ENCODE measurements around the gene HYI.
"Not testable (repeated sequence)": the region's sequence is repeated elsewhere in the genome, so short reads cannot be mapped to it uniquely, and the experiment has no call there.

The HYI gene

DNA sequence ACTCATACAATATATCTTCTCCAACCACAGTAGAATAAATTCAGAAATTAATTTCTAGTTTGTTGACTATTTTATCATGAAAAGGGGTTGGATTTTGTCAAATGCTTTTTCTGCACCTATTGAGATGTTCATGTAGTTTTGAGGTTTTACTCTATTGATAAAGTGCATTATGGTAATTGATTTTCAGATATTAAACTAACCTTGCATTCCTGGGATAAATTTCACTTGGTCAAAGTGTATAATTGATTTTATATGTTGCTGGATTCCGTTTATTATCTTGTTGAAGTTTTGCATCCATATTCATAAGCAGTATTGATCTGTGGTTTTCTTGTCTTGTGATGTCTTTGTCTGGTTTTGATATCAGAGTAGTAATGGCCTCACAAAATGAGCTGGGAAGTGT lies 34.4 kb upstream of the HYI start:
- no peak overlapping the region for H3K4me3 ChIP-seq (ENCODE audit: low read length)
- TF ChIP-seq, protein P1, sequence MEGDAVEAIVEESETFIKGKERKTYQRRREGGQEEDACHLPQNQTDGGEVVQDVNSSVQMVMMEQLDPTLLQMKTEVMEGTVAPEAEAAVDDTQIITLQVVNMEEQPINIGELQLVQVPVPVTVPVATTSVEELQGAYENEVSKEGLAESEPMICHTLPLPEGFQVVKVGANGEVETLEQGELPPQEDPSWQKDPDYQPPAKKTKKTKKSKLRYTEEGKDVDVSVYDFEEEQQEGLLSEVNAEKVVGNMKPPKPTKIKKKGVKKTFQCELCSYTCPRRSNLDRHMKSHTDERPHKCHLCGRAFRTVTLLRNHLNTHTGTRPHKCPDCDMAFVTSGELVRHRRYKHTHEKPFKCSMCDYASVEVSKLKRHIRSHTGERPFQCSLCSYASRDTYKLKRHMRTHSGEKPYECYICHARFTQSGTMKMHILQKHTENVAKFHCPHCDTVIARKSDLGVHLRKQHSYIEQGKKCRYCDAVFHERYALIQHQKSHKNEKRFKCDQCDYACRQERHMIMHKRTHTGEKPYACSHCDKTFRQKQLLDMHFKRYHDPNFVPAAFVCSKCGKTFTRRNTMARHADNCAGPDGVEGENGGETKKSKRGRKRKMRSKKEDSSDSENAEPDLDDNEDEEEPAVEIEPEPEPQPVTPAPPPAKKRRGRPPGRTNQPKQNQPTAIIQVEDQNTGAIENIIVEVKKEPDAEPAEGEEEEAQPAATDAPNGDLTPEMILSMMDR (IDR thresholded peaks at IDR 0.05; ENCODE audit: insufficient read depth, low read depth, low read length, missing control alignments), result no peak
- DNase-seq (ENCODE audit: low read depth), result no peak

DNA sequence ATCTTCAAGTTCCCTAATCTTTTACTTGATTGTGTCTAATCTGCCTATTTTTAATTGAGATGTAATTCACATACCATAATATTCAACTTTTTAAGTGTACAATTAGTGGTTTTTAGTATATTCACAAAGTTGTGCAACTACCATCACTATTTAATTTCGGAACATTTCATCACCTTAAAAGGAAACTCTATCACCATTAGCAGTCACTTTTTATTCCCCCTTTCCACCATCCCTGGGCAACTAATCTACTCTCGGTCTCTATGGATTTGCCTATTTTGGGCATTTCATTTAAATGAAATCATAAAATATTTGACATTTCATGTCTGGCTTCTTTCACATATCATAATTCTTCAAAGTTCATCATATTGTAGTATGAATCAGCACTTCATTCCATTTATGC lies 30.6 kb upstream of the HYI start:
- no peak for DNase-seq (ENCODE audit: low read depth)
- TF ChIP-seq, protein P1 (IDR thresholded peaks at IDR 0.05; ENCODE audit: insufficient read depth, low read depth, low read length, missing control alignments), result no peak
- no peak overlapping the region for H3K4me3 ChIP-seq (ENCODE audit: low read length)

DNA sequence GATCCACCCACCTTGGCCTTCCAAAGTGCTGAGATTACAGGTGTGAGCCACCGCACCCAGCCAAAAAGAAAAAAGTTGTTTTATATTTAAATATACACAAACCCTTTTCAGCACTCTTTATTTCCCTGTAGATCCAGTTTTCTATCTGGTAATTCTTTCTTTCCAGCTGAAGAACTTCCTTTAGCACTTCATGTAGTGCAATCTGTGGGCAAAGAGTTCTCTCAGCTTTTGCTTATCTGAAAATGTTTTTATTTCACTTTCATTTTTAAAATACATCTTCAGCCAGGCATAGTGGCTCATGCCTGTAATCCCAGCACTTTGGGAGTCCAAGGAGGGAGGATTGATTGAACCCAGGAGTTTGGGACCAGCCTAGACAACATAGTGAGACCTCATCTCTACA lies 28.5 kb upstream of the HYI start:
- no peak overlapping the region for H3K4me3 ChIP-seq (ENCODE audit: low read length)
- no peak for DNase-seq (ENCODE audit: low read depth)
- TF ChIP-seq, protein P1 (IDR thresholded peaks at IDR 0.05; ENCODE audit: insufficient read depth, low read depth, low read length, missing control alignments), result no peak

DNA sequence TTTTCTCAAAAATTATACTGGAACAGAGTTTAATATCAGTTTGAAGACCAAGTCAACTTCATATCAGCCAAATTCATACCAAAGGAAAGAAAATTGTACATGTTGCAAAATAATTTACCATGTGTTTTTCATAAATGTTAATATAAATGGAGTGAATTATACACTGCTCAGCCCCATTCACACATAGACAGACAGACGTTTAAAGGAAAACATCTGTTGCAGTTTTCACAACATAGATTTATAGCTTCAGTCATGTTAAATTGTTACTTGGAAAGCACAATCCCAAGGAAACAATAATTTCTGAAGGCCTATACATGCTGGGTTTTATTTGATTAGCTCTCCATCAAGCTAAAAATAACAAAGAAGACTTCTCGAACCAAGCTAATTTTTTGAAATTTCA lies 27.8 kb upstream of the HYI start:
- no peak for DNase-seq (ENCODE audit: low read depth)
- H3K4me3 ChIP-seq (ENCODE audit: low read length), result no peak overlapping the region

DNA sequence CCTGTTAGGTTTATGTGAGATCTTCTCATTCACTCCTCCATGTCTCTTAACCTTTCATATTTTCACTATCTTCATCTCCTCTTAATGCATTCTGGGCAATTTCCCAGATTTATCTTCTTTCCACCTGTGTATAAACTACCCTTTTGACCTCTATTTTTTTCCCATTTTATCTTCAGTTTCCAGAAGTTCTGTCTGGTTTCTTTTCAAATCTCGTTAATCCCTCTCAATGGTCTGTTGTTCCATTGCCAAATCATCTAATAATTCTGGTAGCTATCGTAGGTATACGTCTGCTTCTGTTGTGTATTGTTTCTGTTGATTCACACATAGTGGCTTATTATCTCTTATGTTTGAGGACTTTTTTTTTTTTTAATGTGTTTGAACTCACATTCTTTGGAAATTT lies 25.7 kb upstream of the HYI start:
- H3K4me3 ChIP-seq (ENCODE audit: low read length), result no peak overlapping the region
- DNase-seq (ENCODE audit: low read depth), result no peak
- TF ChIP-seq, protein P1 (IDR thresholded peaks at IDR 0.05; ENCODE audit: insufficient read depth, low read depth, low read length, missing control alignments), result no peak

More for the DNA sequence above, 27.8 kb upstream of the HYI start:
- TF ChIP-seq, protein P1 (IDR thresholded peaks at IDR 0.05; ENCODE audit: insufficient read depth, low read depth, low read length, missing control alignments), result no peak

DNA sequence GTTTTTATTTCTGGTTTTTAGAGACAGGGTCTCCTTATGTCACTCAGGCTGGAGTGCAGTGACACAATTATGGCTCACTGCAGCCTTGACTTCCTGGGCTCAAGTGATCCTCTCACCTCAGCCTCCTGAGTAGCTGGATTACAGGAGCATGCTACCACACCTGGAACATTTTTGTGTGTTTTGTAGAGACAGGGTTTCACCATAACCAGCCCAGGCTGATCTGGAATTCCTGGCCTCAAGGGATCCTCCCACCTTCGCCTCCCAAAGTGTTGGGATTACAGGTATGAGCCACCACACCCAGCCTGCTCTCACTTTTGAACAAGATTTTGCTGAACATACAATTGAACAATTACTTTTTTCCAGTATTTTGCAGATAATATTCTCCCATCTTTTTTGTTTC lies 24.0 kb upstream of the HYI start:
- no peak overlapping the region for H3K4me3 ChIP-seq (ENCODE audit: low read length)
- TF ChIP-seq, protein P1 (IDR thresholded peaks at IDR 0.05; ENCODE audit: insufficient read depth, low read depth, low read length, missing control alignments), result no peak
- DNase-seq (ENCODE audit: low read depth), result peak; percentile 70

DNA sequence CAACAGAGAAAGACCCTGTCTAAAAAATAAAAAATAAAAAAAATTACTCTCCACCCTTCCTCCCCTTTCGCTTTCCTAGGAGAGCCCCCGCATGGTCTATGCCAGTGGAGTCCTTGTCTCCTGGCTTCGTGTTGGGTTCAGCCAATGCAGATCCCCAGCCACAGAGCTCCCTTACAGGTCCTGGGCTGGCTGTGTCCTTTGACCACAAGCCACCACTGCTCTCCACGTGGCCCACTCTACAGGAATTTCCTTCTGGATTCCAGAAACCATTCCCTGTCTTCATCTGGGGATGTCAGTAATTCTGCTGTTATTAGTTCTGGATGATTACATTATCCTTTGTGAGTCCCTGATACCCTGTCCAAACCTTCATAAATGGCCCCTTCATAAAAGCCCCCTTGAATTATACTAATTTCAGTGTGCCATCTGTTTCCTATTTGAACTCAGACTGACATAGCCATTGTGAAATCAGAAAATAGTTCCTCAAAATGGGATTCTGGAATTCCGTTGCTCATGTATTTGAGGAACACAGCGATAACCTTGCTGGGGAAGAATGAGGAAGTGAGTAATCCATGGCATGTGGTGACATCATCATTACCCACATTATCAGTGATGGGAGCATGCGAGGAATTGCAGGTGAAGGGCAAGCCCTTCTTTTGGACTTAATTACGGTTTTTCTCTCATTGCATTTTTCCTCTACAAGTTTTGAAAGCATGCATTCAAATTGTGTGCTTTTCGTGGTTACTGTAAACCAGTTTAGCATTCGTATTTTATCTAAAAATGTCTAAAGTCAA lies 22.1 kb upstream of the HYI start:
- DNase-seq (ENCODE audit: low read depth), result peak; percentile 76
- not testable (repeated sequence) for H3K4me3 ChIP-seq (ENCODE audit: low read length)

Measured in epithelial cell of esophagus (primary cell).